Endothelial cell of umbilical vein (primary cell): ENCODE data around the gene PSMA3. TPM values are rescaled to one million over a fixed set of nuclear protein-coding genes. Genes with fewer than 3 reads are reported as not detected.

Source experiments
- BruUV-seq: library from RNA; stranded (reverse); fragments of 400-500 nt; replicated peaks from 2 replicates; lab custom pipeline; 2021; lab: Mats Ljungman, UMichigan
- CTCF ChIA-PET: fragments of 300-600, 350-600 bp; sonication (Branson Sonifier 250); formaldehyde crosslinking; loops from one replicate; lab custom pipeline; 2021; ENCODE audit warnings: antibody characterized with exemption, inconsistent platforms; lab: Charles Lee
- POLR2A ChIA-PET: fragments of 300-600, 350-600 bp; sonication (Branson Sonifier 250); formaldehyde crosslinking; loops from one replicate; lab custom pipeline; 2021; ENCODE audit warnings: antibody characterized with exemption, inconsistent platforms; lab: Charles Lee
- DNase-seq: peaks from one replicate; pipeline ENCODE4 v3.0.0-alpha.2; 2011; ENCODE audit warnings: low read depth, low spot score
- FAIRE-seq: peaks from 2 replicates; lab custom pipeline; 2011; peaks lifted over from hg19 to GRCh38; lab: Jason Lieb, UNC
- H2AFZ ChIP-seq: 2 replicates; pipeline ENCODE4 v1.6.0; 2012; ENCODE audit warnings: low read depth, low read length, control low read depth, inconsistent platforms
- H3K27ac ChIP-seq: 2 replicates; pipeline ENCODE4 v1.5.1; 2011; ENCODE audit warnings: low read depth, mild to moderate bottlenecking, control low read depth, low read length, moderate library complexity; ENCODE audit not compliant: insufficient read depth
- H3K27me3 ChIP-seq, 2 experiments: 2 replicates each; pipeline versions ENCODE4 v1.6.0 to v1.6.1; 2011; ENCODE audit warnings: low read length in 2 of 2, mixed read lengths in 1 of 2; ENCODE audit not compliant: control insufficient read depth in 2 of 2, insufficient read depth in 2 of 2
- H3K36me3 ChIP-seq, 2 experiments: 2 replicates in 1 of 2; 3 replicates in 1 of 2; pipeline ENCODE4 v1.5.1; 2011; ENCODE audit warnings: low read length in 2 of 2, mild to moderate bottlenecking in 1 of 2, moderate library complexity in 1 of 2; ENCODE audit not compliant: control insufficient read depth in 2 of 2, insufficient read depth in 2 of 2; ENCODE audit errors: extremely low read depth in 1 of 2
- H3K4me1 ChIP-seq: 3 replicates; pipeline ENCODE4 v1.5.1; 2011; ENCODE audit warnings: mild to moderate bottlenecking, low read length; ENCODE audit not compliant: control insufficient read depth, insufficient read depth; ENCODE audit errors: extremely low read depth
- H3K4me2 ChIP-seq: 2 replicates; pipeline ENCODE4 v1.6.1; 2011; ENCODE audit warnings: low read length, control low read depth, mixed read lengths; ENCODE audit not compliant: insufficient read depth
- H3K4me3 ChIP-seq, 3 experiments: fragments of 200-600 bp in 1 of 3; sonication (generic), shearing (Covaris generic) in 1 of 3; replicated peaks in 1 of 3; 2 replicates each; pipeline ENCODE4 v1.5.1; 2011 to 2016; ENCODE audit warnings: control low read depth in 3 of 3, low read length in 3 of 3, mild to moderate bottlenecking in 2 of 3, inconsistent platforms in 1 of 3, low read depth in 1 of 3, moderate library complexity in 1 of 3; ENCODE audit not compliant: insufficient read depth in 1 of 3
- H3K79me2 ChIP-seq: 2 replicates; pipeline ENCODE4 v1.6.0; 2012; ENCODE audit warnings: low read length, inconsistent platforms; ENCODE audit not compliant: control insufficient read depth, insufficient read depth
- H3K9ac ChIP-seq: replicated peaks from 2 replicates; pipeline ENCODE3; 2011; ENCODE audit warnings: low read length, control low read depth; ENCODE audit not compliant: insufficient read depth; ENCODE audit errors: extremely low read depth
- H3K9me1 ChIP-seq: replicated peaks from 3 replicates; pipeline ENCODE4 v1.6.0; 2011; ENCODE audit warnings: mild to moderate bottlenecking, low read length; ENCODE audit not compliant: control insufficient read depth, insufficient read depth; ENCODE audit errors: extremely low read depth
- H3K9me3 ChIP-seq: replicated peaks from 2 replicates; pipeline ENCODE4 v1.5.1; 2012; ENCODE audit warnings: low read length, inconsistent platforms; ENCODE audit not compliant: control insufficient read depth, insufficient read depth
- H4K20me1 ChIP-seq: replicated peaks from 2 replicates; pipeline ENCODE3; 2011; ENCODE audit warnings: mild to moderate bottlenecking, low read length; ENCODE audit not compliant: control insufficient read depth, insufficient read depth; ENCODE audit errors: extremely low read depth
- EZH2 ChIP-seq: IDR thresholded peaks from 2 replicates; pipeline ENCODE4 v1.6.1; 2012; ENCODE audit warnings: borderline replicate concordance, low read depth, mild to moderate bottlenecking, moderate library complexity, low read length, inconsistent platforms; ENCODE audit not compliant: severe bottlenecking
- FOS ChIP-seq: IDR thresholded peaks from 2 replicates; pipeline ENCODE4 v1.6.1; 2011; ENCODE audit warnings: mild to moderate bottlenecking, low read length, moderate library complexity, borderline replicate concordance; ENCODE audit not compliant: insufficient read depth
- GATA2 ChIP-seq: IDR thresholded peaks from 2 replicates; pipeline ENCODE4 v1.7.0; 2011; ENCODE audit warnings: low read depth, mild to moderate bottlenecking, moderate library complexity, mixed read lengths, low read length; ENCODE audit not compliant: insufficient read length, insufficient read depth
- JUN ChIP-seq: IDR thresholded peaks from 2 replicates; pipeline ENCODE4 v1.6.1; 2011; ENCODE audit warnings: borderline replicate concordance, low read depth; ENCODE audit not compliant: insufficient read length, insufficient read depth
- MAX ChIP-seq: IDR thresholded peaks from 2 replicates; pipeline ENCODE4 v1.6.1; 2011; ENCODE audit not compliant: insufficient read depth, insufficient read length
- MYC ChIP-seq: IDR thresholded peaks from one replicate; pipeline ENCODE4 v1.6.1; 2011; ENCODE audit warnings: mild to moderate bottlenecking, low read depth, low read length
- POLR2A ChIP-seq: IDR thresholded peaks from 2 replicates; pipeline ENCODE4 v1.6.1; 2012; ENCODE audit warnings: low read depth, mild to moderate bottlenecking, control low read depth, low read length
- POLR2AphosphoS5 ChIP-seq: IDR thresholded peaks from 2 replicates; pipeline ENCODE4 v1.6.1; 2012; ENCODE audit warnings: low read depth, mild to moderate bottlenecking, control low read depth, low read length, moderate library complexity; ENCODE audit not compliant: insufficient read depth
- dilution Hi-C: fragments of 300-500 bp; cut with MboI; formaldehyde crosslinking; loops from one replicate; pipeline ENCODE4 v1.15.0; 2019; ENCODE audit warnings: low sequenced_read_pairs; ENCODE audit not compliant: extremely low pct_ligation_motif_present
- intact Hi-C: fragments of 100-400 bp; cut with micrococcal nuclease; formaldehyde crosslinking; loops from one replicate; pipeline ENCODE4 v1.10.0; 2022
- polyA plus RNA-seq, 4 experiments: library from polyadenylated mRNA; depleted of rRNA in 3 of 4; stranded (reverse) in 3 of 4; unstranded in 1 of 4; fragments of >200 nt; gene quantifications; 2 replicates each; pipeline versions ENCODE4 v1.2.1 to v1.2.3, GENCODE V29; 2011 to 2012; ENCODE audit warnings: missing spikeins in 1 of 4
- total RNA-seq: library from RNA; stranded (reverse); gene quantifications from 2 replicates; pipeline ENCODE4 v1.2.3, GENCODE V29; 2021
- TF ChIP-seq, protein P1 (sequence below), 2 donors: IDR thresholded peaks; 1 replicate in 1 of 2; 2 replicates in 1 of 2; pipeline ENCODE4 v1.5.1; 2011; ENCODE audit warnings: low read length in 2 of 2, mild to moderate bottlenecking in 2 of 2, moderate library complexity in 2 of 2, control low read depth in 1 of 2, inconsistent platforms in 1 of 2, low read depth in 1 of 2; ENCODE audit not compliant: insufficient read depth in 1 of 2; ENCODE audit errors: extremely low read depth in 1 of 2

PSMA3 gene
- total and polyA plus RNA-seq, 2 donors (not counting 3 experiments of a cell fraction or from before 2014, with no cell fraction given): 240 to 297 TPM

DNA sequence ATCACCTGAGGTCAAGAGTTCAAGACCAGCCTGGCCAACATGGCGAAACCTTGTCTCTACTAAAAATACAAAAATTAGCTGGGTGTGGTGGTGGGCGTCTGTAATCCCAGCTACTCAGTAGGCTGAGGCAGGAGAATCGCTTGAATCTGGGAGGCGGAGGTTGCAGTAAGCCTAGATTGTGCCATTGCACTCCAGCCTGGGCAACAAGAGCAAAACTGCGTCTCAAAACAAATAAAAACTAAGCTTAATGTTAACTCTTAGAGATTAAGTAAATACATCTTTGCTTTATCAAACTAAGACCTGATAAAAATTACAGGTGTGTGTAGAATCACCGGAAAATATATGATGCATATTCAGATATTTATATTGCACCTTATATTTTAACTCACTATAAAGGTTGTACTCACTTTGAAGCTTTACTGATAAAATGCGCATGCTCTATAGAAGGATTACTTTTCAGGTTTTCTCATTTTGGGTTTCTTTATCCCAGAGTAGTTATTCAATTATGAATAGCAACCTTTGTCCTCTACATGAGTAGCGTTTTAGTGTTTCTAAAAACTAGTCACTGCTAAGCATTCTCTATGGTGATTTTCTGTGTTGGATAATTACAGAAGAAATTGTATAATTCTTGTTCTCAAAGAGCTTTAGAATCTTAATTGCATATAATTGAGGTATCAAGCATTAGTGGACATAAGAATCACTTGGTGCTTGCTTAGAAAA is 63.1 kb downstream of the PSMA3 start:
- CTCF ChIA-PET: interaction anchor here (1.0 to 1.2 kb wide), 2 partner anchors 10 to 15 kb away, joined by 3 to 5 read pairs; partner anchors contain the start of gene ARID4A
- POLR2A ChIA-PET: interaction anchor here (1.0 kb wide), 1 partner anchor 9 kb away, joined by 4 read pairs; the partner anchor contains the start of gene ARID4A

More for the DNA sequence above, 63.1 kb downstream of the PSMA3 start:
- Histone ChIP-seq H3K9me3 (no peaks in the 10 kb centered on the region), H3K4me2 (no peak overlapping the region), H3K4me3 (no peak overlapping the region), H3K27me3 (no peaks in the 10 kb centered on the region), H2AFZ (no peak overlapping the region), H3K27ac (no peak overlapping the region), H3K79me2 (peaks cover 1% of the 10 kb centered on the region), H3K9ac (no peak overlapping the region), H3K9me1 (no peaks in the 10 kb centered on the region), H3K36me3 (peaks cover 0 to 6% of the 10 kb centered on the region in 2 experiments), H3K4me1 (no peaks in the 10 kb centered on the region), H4K20me1 (no peaks in the 10 kb centered on the region)
- dilution Hi-C loops (no loop called here), intact Hi-C loops (no loop called here)
- FAIRE-seq (no peak), DNase-seq (no peak)
- BruUV-seq: no TSS peak
- TF ChIP-seq JUN (no peak), POLR2A (no peak), MYC (no peak), EZH2 (no peak), MAX (no peak), FOS (no peak), POLR2AphosphoS5 (no peak), GATA2 (no peak)
- TF ChIP-seq, protein P1, sequence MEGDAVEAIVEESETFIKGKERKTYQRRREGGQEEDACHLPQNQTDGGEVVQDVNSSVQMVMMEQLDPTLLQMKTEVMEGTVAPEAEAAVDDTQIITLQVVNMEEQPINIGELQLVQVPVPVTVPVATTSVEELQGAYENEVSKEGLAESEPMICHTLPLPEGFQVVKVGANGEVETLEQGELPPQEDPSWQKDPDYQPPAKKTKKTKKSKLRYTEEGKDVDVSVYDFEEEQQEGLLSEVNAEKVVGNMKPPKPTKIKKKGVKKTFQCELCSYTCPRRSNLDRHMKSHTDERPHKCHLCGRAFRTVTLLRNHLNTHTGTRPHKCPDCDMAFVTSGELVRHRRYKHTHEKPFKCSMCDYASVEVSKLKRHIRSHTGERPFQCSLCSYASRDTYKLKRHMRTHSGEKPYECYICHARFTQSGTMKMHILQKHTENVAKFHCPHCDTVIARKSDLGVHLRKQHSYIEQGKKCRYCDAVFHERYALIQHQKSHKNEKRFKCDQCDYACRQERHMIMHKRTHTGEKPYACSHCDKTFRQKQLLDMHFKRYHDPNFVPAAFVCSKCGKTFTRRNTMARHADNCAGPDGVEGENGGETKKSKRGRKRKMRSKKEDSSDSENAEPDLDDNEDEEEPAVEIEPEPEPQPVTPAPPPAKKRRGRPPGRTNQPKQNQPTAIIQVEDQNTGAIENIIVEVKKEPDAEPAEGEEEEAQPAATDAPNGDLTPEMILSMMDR (IDR thresholded peaks at IDR 0.05; ENCODE audit: extremely low read depth in 1 of 2, insufficient read depth in 1 of 2, low read depth in 1 of 2, low read length in 2 of 2): no peak
